Calu3 (cell line): ENCODE data around the gene VSIR. TPM values are rescaled to one million over a fixed set of nuclear protein-coding genes. Genes with fewer than 3 reads are reported as not detected.

Source experiments
- BruUV-seq: library from RNA; stranded (reverse); fragments of 400-500 nt; replicated peaks from 2 replicates; lab custom pipeline; 2021; lab: Mats Ljungman, UMichigan
- CTCF ChIA-PET: fragments of 300-600 bp; sonication (Branson Sonifier 250); formaldehyde crosslinking; loops from one replicate; lab custom pipeline; 2022; ENCODE audit warnings: antibody characterized with exemption; lab: Charles Lee
- DNase-seq: peaks from one replicate; pipeline ENCODE4 v3.0.0; 2022
- H3K27ac Mint-ChIP-seq: one replicate; pipeline ENCODE4 v1.8.0; 2022; ENCODE audit warnings: mixed read lengths; ENCODE audit not compliant: unreplicated experiment
- H3K27me3 Mint-ChIP-seq: one replicate; pipeline ENCODE4 v1.8.0; 2022; ENCODE audit warnings: mixed read lengths; ENCODE audit not compliant: unreplicated experiment
- H3K36me3 Mint-ChIP-seq: one replicate; pipeline ENCODE4 v1.8.0; 2022; ENCODE audit warnings: mild to moderate bottlenecking, moderate library complexity, mixed read lengths; ENCODE audit not compliant: insufficient read depth, unreplicated experiment
- H3K4me1 Mint-ChIP-seq: one replicate; pipeline ENCODE4 v1.8.0; 2022; ENCODE audit warnings: mild to moderate bottlenecking, low read depth, mixed read lengths; ENCODE audit not compliant: unreplicated experiment
- H3K4me3 Mint-ChIP-seq: one replicate; pipeline ENCODE4 v1.8.0; 2022; ENCODE audit warnings: mild to moderate bottlenecking, low read depth, moderate library complexity, mixed read lengths; ENCODE audit not compliant: unreplicated experiment
- H3K9me3 Mint-ChIP-seq: one replicate; pipeline ENCODE4 v1.8.0; 2022; ENCODE audit warnings: low read depth, mixed read lengths; ENCODE audit not compliant: unreplicated experiment
- intact Hi-C: fragments of 100-400 bp; cut with micrococcal nuclease; formaldehyde crosslinking; loops from one replicate; pipeline ENCODE4 v1.10.0; 2022; ENCODE audit not compliant: unreplicated experiment
- total RNA-seq: library from RNA; stranded (reverse); gene quantifications from 2 replicates; pipeline ENCODE4 v1.2.3, GENCODE V29; 2022
- TF ChIP-seq, protein P1 (sequence below): fragments of 200-600 bp; IDR thresholded peaks from one replicate; pipeline ENCODE4 v1.8.0; 2022; ENCODE audit warnings: antibody characterized with exemption; ENCODE audit not compliant: unreplicated experiment

Gene VSIR
- total RNA-seq, 1 experiment from 2014 or later, result 30.1 TPM

DNA sequence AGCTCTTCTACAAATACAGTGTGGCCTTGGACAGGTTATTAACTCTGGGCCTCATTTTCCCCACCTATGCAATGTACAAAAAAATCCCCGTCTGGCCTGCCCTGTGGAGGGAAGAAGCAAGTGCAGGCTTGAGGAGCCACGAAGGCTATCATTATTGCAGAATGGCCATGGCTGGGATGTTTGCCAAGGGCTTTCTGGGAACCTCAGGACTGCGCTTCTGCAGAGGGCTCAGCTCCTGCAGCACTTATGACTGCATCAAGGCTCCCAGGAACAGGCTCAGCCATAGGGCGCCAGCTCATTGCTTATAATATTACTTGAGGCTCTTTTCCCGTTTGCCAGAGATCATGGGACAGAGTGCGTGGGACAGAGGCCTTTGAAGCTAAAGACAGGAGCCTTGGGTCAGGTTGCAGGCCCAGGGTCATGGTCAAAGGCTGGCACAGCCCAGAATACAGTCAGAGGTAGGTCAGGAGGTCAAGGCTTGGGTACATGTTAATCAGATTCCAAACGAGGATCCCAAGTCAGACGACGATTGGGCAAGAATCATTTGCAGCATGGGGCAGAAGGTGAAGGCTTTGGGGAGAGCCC, 33.2 kb downstream of the VSIR start:
- TF ChIP-seq, protein P1, sequence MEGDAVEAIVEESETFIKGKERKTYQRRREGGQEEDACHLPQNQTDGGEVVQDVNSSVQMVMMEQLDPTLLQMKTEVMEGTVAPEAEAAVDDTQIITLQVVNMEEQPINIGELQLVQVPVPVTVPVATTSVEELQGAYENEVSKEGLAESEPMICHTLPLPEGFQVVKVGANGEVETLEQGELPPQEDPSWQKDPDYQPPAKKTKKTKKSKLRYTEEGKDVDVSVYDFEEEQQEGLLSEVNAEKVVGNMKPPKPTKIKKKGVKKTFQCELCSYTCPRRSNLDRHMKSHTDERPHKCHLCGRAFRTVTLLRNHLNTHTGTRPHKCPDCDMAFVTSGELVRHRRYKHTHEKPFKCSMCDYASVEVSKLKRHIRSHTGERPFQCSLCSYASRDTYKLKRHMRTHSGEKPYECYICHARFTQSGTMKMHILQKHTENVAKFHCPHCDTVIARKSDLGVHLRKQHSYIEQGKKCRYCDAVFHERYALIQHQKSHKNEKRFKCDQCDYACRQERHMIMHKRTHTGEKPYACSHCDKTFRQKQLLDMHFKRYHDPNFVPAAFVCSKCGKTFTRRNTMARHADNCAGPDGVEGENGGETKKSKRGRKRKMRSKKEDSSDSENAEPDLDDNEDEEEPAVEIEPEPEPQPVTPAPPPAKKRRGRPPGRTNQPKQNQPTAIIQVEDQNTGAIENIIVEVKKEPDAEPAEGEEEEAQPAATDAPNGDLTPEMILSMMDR, result no peak
- Mint-ChIP-seq H3K36me3 (peaks cover 3% of the 10 kb centered on the region), H3K27me3 (no peaks in the 10 kb centered on the region), H3K27ac (no peak overlapping the region), H3K4me1 (peaks cover 36% of the 10 kb centered on the region), H3K4me3 (no peak overlapping the region), H3K9me3 (no peaks in the 10 kb centered on the region)
- intact Hi-C loops, result no loop called here
- no TSS peak for BruUV-seq
- CTCF ChIA-PET, result no interaction called here
- no peak for DNase-seq

DNA sequence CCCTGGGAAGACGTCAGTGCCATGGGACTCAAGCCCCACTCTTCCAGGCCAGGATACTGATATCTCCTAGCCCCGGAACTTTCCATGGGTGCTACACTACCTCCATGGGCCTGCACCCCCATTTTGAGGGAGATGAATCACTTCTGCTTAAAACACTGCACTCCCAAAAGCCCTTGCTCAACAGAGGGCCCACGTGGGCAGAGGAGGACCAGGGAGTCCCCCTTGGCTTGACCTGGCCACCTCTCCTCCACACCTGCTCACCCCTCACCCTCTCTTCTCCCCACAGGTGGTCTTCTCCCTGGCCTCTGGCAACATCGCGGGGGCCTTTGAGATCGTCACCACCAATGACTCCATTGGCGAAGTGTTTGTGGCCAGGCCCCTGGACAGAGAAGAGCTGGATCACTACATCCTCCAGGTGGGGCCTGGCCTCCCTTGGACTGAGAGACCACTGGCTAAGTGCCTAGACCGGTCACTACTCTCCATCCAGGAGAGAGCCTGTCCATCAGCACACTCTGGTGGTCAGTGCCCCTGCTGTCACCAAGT, 33.9 kb downstream of the VSIR start:
- Mint-ChIP-seq H3K27me3 (no peaks in the 10 kb centered on the region), H3K4me3 (no peak overlapping the region), H3K4me1 (peaks cover 36% of the 10 kb centered on the region), H3K36me3 (peaks cover 5% of the 10 kb centered on the region), H3K27ac (no peak overlapping the region), H3K9me3 (no peaks in the 10 kb centered on the region)
- intact Hi-C loops, result no loop called here
- BruUV-seq, result no TSS peak
- CTCF ChIA-PET, result no interaction called here
- TF ChIP-seq, protein P1, result no peak
- no peak for DNase-seq

DNA sequence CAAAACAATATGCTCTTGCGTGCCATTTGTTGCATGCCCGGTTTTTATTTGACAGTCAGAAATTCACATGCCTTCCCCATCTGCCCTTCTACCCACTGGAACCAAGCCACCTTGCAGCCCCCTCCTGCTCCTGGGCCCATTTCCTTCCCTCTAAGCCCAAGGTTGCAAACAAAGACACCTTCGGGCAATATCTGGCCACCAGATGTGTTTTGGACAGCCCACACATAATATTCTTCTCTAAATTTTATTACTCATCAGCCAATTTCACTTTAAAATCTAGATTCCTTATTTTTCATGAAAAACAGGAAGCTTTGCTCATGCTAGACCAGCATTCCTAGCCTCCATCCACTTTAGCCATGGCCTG, 35.5 kb downstream of the VSIR start:
- Mint-ChIP-seq H3K27ac (no peak overlapping the region), H3K4me1 (peaks cover 31% of the 10 kb centered on the region), H3K4me3 (no peak overlapping the region), H3K36me3 (peaks cover 5% of the 10 kb centered on the region), H3K9me3 (no peaks in the 10 kb centered on the region), H3K27me3 (no peaks in the 10 kb centered on the region)
- CTCF ChIA-PET, result interaction anchor here (0.9 kb wide), 1 partner anchor 20 kb away, joined by 5 read pairs; no protein-coding TSS in a partner anchor
- intact Hi-C loops, result no loop called here
- no peak for DNase-seq
- no TSS peak for BruUV-seq
- TF ChIP-seq, protein P1, result no peak

DNA sequence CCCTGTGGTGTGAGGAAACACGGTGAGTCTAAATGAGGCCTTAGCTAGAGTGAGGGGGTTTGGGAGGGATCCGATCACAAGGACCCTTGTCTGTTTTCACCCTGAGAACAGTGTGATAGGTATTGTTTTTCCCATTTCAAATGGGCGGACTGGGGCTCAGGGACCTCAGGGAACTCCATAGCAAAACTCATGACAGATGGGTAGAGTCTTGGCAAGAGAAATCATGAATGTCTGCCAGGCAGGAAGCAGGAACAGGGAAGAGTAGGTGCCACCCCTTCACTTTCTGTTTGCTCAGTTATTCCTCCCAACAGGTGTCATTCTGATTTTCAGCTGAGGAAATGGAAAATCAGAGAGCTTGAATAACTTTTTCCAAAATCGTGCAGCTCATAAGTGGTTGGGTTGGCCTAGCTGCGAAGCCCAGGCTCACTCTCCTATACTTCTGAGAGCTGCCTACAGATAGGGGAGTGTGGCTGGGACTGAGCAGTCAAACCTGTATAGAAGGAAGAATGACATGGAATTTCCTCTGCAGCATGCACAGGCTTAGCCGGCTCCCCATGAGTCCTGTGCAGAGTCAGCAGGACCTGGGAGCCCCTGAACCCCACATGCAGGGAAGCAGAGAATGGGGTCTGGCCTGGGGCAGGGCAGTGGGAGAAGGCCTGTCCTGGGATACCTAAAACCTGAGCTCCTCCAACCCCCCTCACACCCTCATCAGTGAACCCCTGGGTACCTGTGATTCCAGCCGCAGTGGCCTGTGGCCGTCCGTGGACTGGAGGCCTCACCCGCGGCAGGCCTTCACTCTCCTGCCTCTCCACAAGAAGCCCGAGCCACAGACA, 36.1 kb downstream of the VSIR start:
- peaks cover 25% of the 10 kb centered on the region for H3K4me1 Mint-ChIP-seq
- no peak overlapping the region for H3K4me3 Mint-ChIP-seq
- H3K9me3 Mint-ChIP-seq, result no peaks in the 10 kb centered on the region
- H3K27ac Mint-ChIP-seq, result no peak overlapping the region
- CTCF ChIA-PET, result interaction anchor here (0.9 to 1.7 kb wide), 3 partner anchors 10 to 20 kb away, joined by 3 to 5 read pairs (median 3); no protein-coding TSS in a partner anchor
- BruUV-seq, result no TSS peak
- intact Hi-C loops, result no loop called here
- peaks cover 5% of the 10 kb centered on the region for H3K36me3 Mint-ChIP-seq
- H3K27me3 Mint-ChIP-seq, result no peaks in the 10 kb centered on the region
- TF ChIP-seq, protein P1, result no peak
- DNase-seq, result no peak
